ENCODE data around the gene KIF16B.
A peak's percentile ranks its signal among the peaks of the same experiment; 100 is the strongest.
"Not testable (repeated sequence)": the region's sequence is repeated elsewhere in the genome, so short reads cannot be mapped to it uniquely, and the experiment has no call there.

Gene KIF16B

GRCh38 chr20:16595376-16595775 lies 22.1 kb upstream of the KIF16B start:
- DNase-seq (ENCODE audit: low read depth) = no peak

- DNase-seq (ENCODE audit: low read depth) = no peak
These were observed 16.9 kb upstream of the KIF16B start for GRCh38 chr20:16590041-16590633.

GRCh38 chr20:16589623-16590022 lies 16.4 kb upstream of the KIF16B start:
- no peak for DNase-seq (ENCODE audit: low read depth)

- no peak for DNase-seq (ENCODE audit: low read depth)
These were observed 15.0 kb upstream of the KIF16B start for GRCh38 chr20:16588241-16588640.

- no peak for DNase-seq (ENCODE audit: low read depth)
These were observed 13.8 kb upstream of the KIF16B start for GRCh38 chr20:16587066-16587465.

- DNase-seq (ENCODE audit: low read depth) = no peak
These were observed 10.2 kb upstream of the KIF16B start for GRCh38 chr20:16583474-16583873.

GRCh38 chr20:16581241-16581640 lies 8.0 kb upstream of the KIF16B start:
- no peak for DNase-seq (ENCODE audit: low read depth)

GRCh38 chr20:16580620-16581019 lies 7.4 kb upstream of the KIF16B start:
- DNase-seq (ENCODE audit: low read depth) = no peak

GRCh38 chr20:16580147-16580546 lies 6.9 kb upstream of the KIF16B start:
- no peak for DNase-seq (ENCODE audit: low read depth)

GRCh38 chr20:16576219-16576618 lies 3.0 kb upstream of the KIF16B start:
- no peak for DNase-seq (ENCODE audit: low read depth)

GRCh38 chr20:16575390-16576140 lies 2.3 kb upstream of the KIF16B start:
- no peak for DNase-seq (ENCODE audit: low read depth)

GRCh38 chr20:16574656-16575355 lies 1.6 kb upstream of the KIF16B start:
- peak; percentile 63 for DNase-seq (ENCODE audit: low read depth)

GRCh38 chr20:16571333-16571732 lies 1.9 kb downstream of the KIF16B start:
- no peak for DNase-seq (ENCODE audit: low read depth)

- no peak for DNase-seq (ENCODE audit: low read depth)
These were observed 3.7 kb downstream of the KIF16B start for GRCh38 chr20:16569246-16570153.

GRCh38 chr20:16566080-16566479 lies 7.2 kb downstream of the KIF16B start:
- DNase-seq (ENCODE audit: low read depth) = no peak

GRCh38 chr20:16564079-16564478 lies 9.2 kb downstream of the KIF16B start:
- not testable (repeated sequence) for DNase-seq (ENCODE audit: low read depth)

GRCh38 chr20:16563066-16563806 lies 10.0 kb downstream of the KIF16B start:
- DNase-seq (ENCODE audit: low read depth) = no peak

- DNase-seq (ENCODE audit: low read depth) = no peak
These were observed 11.0 kb downstream of the KIF16B start for GRCh38 chr20:16562259-16562658.

GRCh38 chr20:16560661-16561060 lies 12.6 kb downstream of the KIF16B start:
- no peak for DNase-seq (ENCODE audit: low read depth)

- no peak for DNase-seq (ENCODE audit: low read depth)
These were observed 13.0 kb downstream of the KIF16B start for GRCh38 chr20:16560216-16560615.

- DNase-seq (ENCODE audit: low read depth) = no peak
These were observed 16.9 kb downstream of the KIF16B start for GRCh38 chr20:16556301-16556700.

Data from T follicular helper cell (primary cell).